Endothelial cell of umbilical vein (primary cell): ENCODE measurements around the gene TPSG1. TPM values are rescaled to one million over a fixed set of nuclear protein-coding genes. Genes with fewer than 3 reads are reported as not detected.
"Not testable (repeated sequence)": the region's sequence is repeated elsewhere in the genome, so short reads cannot be mapped to it uniquely, and the experiment has no call there.

Source experiments
- BruUV-seq: library from RNA; stranded (reverse); fragments of 400-500 nt; replicated peaks from 2 replicates; lab custom pipeline; 2021; lab: Mats Ljungman, UMichigan
- CTCF ChIA-PET: fragments of 300-600, 350-600 bp; sonication (Branson Sonifier 250); formaldehyde crosslinking; loops from one replicate; lab custom pipeline; 2021; ENCODE audit warnings: antibody characterized with exemption, inconsistent platforms; lab: Charles Lee
- POLR2A ChIA-PET: fragments of 300-600, 350-600 bp; sonication (Branson Sonifier 250); formaldehyde crosslinking; loops from one replicate; lab custom pipeline; 2021; ENCODE audit warnings: antibody characterized with exemption, inconsistent platforms; lab: Charles Lee
- DNase-seq: peaks from one replicate; pipeline ENCODE4 v3.0.0-alpha.2; 2011; ENCODE audit warnings: low read depth, low spot score
- FAIRE-seq: peaks from 2 replicates; lab custom pipeline; 2011; peaks lifted over from hg19 to GRCh38; lab: Jason Lieb, UNC
- H2AFZ ChIP-seq: 2 replicates; pipeline ENCODE4 v1.6.0; 2012; ENCODE audit warnings: low read depth, low read length, control low read depth, inconsistent platforms
- H3K27ac ChIP-seq: 2 replicates; pipeline ENCODE4 v1.5.1; 2011; ENCODE audit warnings: low read depth, mild to moderate bottlenecking, control low read depth, low read length, moderate library complexity; ENCODE audit not compliant: insufficient read depth
- H3K27me3 ChIP-seq, 2 experiments: 2 replicates each; pipeline versions ENCODE4 v1.6.0 to v1.6.1; 2011; ENCODE audit warnings: low read length in 2 of 2, mixed read lengths in 1 of 2; ENCODE audit not compliant: control insufficient read depth in 2 of 2, insufficient read depth in 2 of 2
- H3K36me3 ChIP-seq, 2 experiments: 2 replicates in 1 of 2; 3 replicates in 1 of 2; pipeline ENCODE4 v1.5.1; 2011; ENCODE audit warnings: low read length in 2 of 2, mild to moderate bottlenecking in 1 of 2, moderate library complexity in 1 of 2; ENCODE audit not compliant: control insufficient read depth in 2 of 2, insufficient read depth in 2 of 2; ENCODE audit errors: extremely low read depth in 1 of 2
- H3K4me1 ChIP-seq: 3 replicates; pipeline ENCODE4 v1.5.1; 2011; ENCODE audit warnings: mild to moderate bottlenecking, low read length; ENCODE audit not compliant: control insufficient read depth, insufficient read depth; ENCODE audit errors: extremely low read depth
- H3K4me2 ChIP-seq: 2 replicates; pipeline ENCODE4 v1.6.1; 2011; ENCODE audit warnings: low read length, control low read depth, mixed read lengths; ENCODE audit not compliant: insufficient read depth
- H3K4me3 ChIP-seq, 3 experiments: fragments of 200-600 bp in 1 of 3; sonication (generic), shearing (Covaris generic) in 1 of 3; replicated peaks in 1 of 3; 2 replicates each; pipeline ENCODE4 v1.5.1; 2011 to 2016; ENCODE audit warnings: control low read depth in 3 of 3, low read length in 3 of 3, mild to moderate bottlenecking in 2 of 3, inconsistent platforms in 1 of 3, low read depth in 1 of 3, moderate library complexity in 1 of 3; ENCODE audit not compliant: insufficient read depth in 1 of 3
- H3K79me2 ChIP-seq: 2 replicates; pipeline ENCODE4 v1.6.0; 2012; ENCODE audit warnings: low read length, inconsistent platforms; ENCODE audit not compliant: control insufficient read depth, insufficient read depth
- H3K9ac ChIP-seq: replicated peaks from 2 replicates; pipeline ENCODE3; 2011; ENCODE audit warnings: low read length, control low read depth; ENCODE audit not compliant: insufficient read depth; ENCODE audit errors: extremely low read depth
- H3K9me1 ChIP-seq: replicated peaks from 3 replicates; pipeline ENCODE4 v1.6.0; 2011; ENCODE audit warnings: mild to moderate bottlenecking, low read length; ENCODE audit not compliant: control insufficient read depth, insufficient read depth; ENCODE audit errors: extremely low read depth
- H3K9me3 ChIP-seq: replicated peaks from 2 replicates; pipeline ENCODE4 v1.5.1; 2012; ENCODE audit warnings: low read length, inconsistent platforms; ENCODE audit not compliant: control insufficient read depth, insufficient read depth
- H4K20me1 ChIP-seq: replicated peaks from 2 replicates; pipeline ENCODE3; 2011; ENCODE audit warnings: mild to moderate bottlenecking, low read length; ENCODE audit not compliant: control insufficient read depth, insufficient read depth; ENCODE audit errors: extremely low read depth
- dilution Hi-C: fragments of 300-500 bp; cut with MboI; formaldehyde crosslinking; loops from one replicate; pipeline ENCODE4 v1.15.0; 2019; ENCODE audit warnings: low sequenced_read_pairs; ENCODE audit not compliant: extremely low pct_ligation_motif_present
- intact Hi-C: fragments of 100-400 bp; cut with micrococcal nuclease; formaldehyde crosslinking; loops from one replicate; pipeline ENCODE4 v1.10.0; 2022
- polyA plus RNA-seq, 4 experiments: library from polyadenylated mRNA; depleted of rRNA in 3 of 4; stranded (reverse) in 3 of 4; unstranded in 1 of 4; fragments of >200 nt; gene quantifications; 2 replicates each; pipeline versions ENCODE4 v1.2.1 to v1.2.3, GENCODE V29; 2011 to 2012; ENCODE audit warnings: missing spikeins in 1 of 4
- total RNA-seq: library from RNA; stranded (reverse); gene quantifications from 2 replicates; pipeline ENCODE4 v1.2.3, GENCODE V29; 2021

The TPSG1 gene
- total and polyA plus RNA-seq, 2 donors (not counting 3 experiments of a cell fraction or from before 2014, with no cell fraction given): not detected

GRCh38 chr16:1256296-1256873, 31.3 kb upstream of the TPSG1 start:
- H3K9me1 ChIP-seq, H3K4me3 ChIP-seq, H3K4me1 ChIP-seq, CTCF ChIA-PET, H3K27ac ChIP-seq, BruUV-seq, POLR2A ChIA-PET, DNase-seq, H3K9me3 ChIP-seq, H3K4me2 ChIP-seq, FAIRE-seq, dilution Hi-C loops, H3K79me2 ChIP-seq, H2AFZ ChIP-seq, H4K20me1 ChIP-seq, H3K36me3 ChIP-seq, H3K9ac ChIP-seq, intact Hi-C loops: not testable (repeated sequence)
- peaks cover 18% of the 10 kb centered on the region in 2 experiments for H3K27me3 ChIP-seq

GRCh38 chr16:1255276-1256122, 30.4 kb upstream of the TPSG1 start, which contains the start of gene TPSD1:
Gene TPSD1 (plus strand): TSS chr16:1256069. CDS start chr16:1256281, 212 bp downstream.
- H3K36me3 ChIP-seq, dilution Hi-C loops, H2AFZ ChIP-seq, CTCF ChIA-PET, intact Hi-C loops, H3K4me1 ChIP-seq, H3K4me2 ChIP-seq, BruUV-seq, H3K9me1 ChIP-seq, H3K79me2 ChIP-seq, POLR2A ChIA-PET, H3K4me3 ChIP-seq, DNase-seq, H4K20me1 ChIP-seq, FAIRE-seq, H3K27ac ChIP-seq, H3K9me3 ChIP-seq, H3K9ac ChIP-seq: not testable (repeated sequence)
- H3K27me3 ChIP-seq: peaks cover 11 to 12% of the 10 kb centered on the region in 2 experiments

- intact Hi-C loops, H2AFZ ChIP-seq, H3K27ac ChIP-seq, POLR2A ChIA-PET, H3K9me1 ChIP-seq, H3K4me2 ChIP-seq, H3K27me3 ChIP-seq, H4K20me1 ChIP-seq, H3K9ac ChIP-seq, H3K4me3 ChIP-seq, H3K36me3 ChIP-seq, H3K9me3 ChIP-seq, DNase-seq, H3K4me1 ChIP-seq, dilution Hi-C loops, FAIRE-seq, CTCF ChIA-PET, BruUV-seq, H3K79me2 ChIP-seq: not testable (repeated sequence)
Measured at GRCh38 chr16:1254821-1255220, 29.8 kb upstream of the TPSG1 start.

DNA sequence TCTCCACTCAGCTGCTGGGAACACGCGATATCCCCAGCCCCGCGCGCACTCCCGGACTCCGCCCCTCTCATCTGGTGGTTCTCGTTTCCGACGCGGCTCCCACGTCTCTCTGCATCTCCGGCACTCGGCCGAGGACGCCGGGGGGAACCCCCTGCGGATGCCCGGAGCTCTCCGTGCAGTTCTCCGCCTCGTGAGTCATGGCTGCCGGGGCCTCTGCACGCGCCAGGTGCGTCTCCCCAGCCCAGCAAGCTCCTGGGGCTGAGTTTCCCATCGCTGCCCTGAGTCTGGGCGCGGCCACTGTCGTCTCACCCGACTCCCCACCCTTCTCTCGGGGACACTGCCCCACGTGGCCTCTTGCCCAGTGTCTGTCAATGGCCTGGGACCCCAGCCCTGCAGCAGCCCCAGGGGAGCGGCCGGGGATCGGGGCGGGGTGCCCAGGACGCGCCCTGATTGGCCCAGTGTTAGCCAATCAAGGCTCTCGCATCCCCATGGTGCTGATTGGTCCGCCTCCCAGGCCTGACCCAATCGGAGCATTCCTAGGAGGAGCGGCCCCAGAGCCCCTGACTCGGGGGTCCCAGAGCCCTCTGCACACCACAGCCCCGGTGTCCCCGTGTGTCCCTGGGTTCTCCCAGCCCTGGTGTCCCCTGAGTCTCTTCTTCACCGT, 28.8 kb upstream of the TPSG1 start:
- H3K4me1 ChIP-seq, H2AFZ ChIP-seq, H3K9me3 ChIP-seq, FAIRE-seq, H3K4me2 ChIP-seq, H3K79me2 ChIP-seq, intact Hi-C loops, H3K4me3 ChIP-seq, DNase-seq, H3K36me3 ChIP-seq, H4K20me1 ChIP-seq, H3K9me1 ChIP-seq, CTCF ChIA-PET, H3K27ac ChIP-seq, BruUV-seq, H3K27me3 ChIP-seq, dilution Hi-C loops, POLR2A ChIA-PET, H3K9ac ChIP-seq: not testable (repeated sequence)
